ENCODE data around the gene UCMA. TPM values are rescaled to one million over a fixed set of nuclear protein-coding genes. Genes with fewer than 3 reads are reported as not detected.

UCMA gene
- total RNA-seq, 4 donors from 2014 or later: not detected

DNA sequence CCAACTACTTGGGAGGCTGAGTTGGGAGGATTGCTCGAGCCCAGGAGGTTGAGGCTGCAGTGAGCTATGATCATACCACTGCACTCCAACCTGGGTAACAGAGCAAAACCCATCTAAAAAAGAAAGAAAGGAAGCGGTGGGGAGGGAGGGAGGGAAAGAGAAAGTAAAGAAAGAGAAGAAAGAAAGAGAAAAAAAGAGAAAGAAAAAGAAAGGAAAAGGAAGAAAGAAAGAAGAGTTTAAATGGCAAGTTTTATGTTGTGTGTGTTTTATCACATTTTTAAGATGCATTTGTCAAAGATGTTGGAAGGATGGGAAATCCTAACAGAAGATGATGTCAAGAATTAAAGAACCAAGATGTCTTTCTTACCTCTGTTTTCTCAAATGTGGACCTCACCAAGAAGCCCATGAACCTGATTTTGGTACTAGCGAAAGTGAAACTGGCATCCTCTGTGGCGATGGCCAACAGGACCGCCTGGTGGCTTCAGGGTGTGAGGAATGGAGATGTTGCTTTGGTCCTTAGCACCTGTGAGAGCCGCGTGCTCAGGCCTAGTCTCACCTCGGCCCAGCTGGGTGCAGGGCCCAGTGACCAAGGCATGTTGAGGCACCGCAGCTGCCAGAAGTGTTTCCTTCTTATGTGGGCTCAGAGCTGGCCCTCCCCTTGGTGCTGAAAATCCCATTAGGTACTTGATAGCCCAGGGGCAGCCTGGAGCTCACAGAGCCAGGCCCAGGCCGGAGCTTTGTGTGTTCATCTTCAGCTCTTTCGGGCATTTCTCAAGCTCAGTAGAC is 9.8 kb downstream of the UCMA start:
- in situ Hi-C loops (cut with MboI; ENCODE audit: low pct_ligation_motif_present in 1 of 4, low pct_unique_long_range_greater_than_20kb in 1 of 4, low sequenced_read_pairs in 3 of 4): no loop called here

GRCh38 chr10:13223241-13223640 is 10.9 kb downstream of the UCMA start:
- H3K36me3 ChIP-seq: no peaks in the 10 kb centered on the region
- no peaks in the 10 kb centered on the region for H3K4me1 ChIP-seq
- no peak for DNase-seq
- WGBS, 2 donors (ENCODE audit: low coverage in 1 of 2): 80 to 93% methylated on average over 9 of the region's 9 CpGs
- no peaks in the 10 kb centered on the region for H3K27me3 ChIP-seq
- no peak overlapping the region for H3K27ac ChIP-seq
- in situ Hi-C loops (cut with MboI; ENCODE audit: low pct_ligation_motif_present in 1 of 4, low pct_unique_long_range_greater_than_20kb in 1 of 4, low sequenced_read_pairs in 3 of 4): no loop called here
- intact Hi-C loops (cut with DNase I; ENCODE audit: low total_unique reads): no loop called here
- no peak overlapping the region for H3K4me3 ChIP-seq
- no peaks in the 10 kb centered on the region for H3K9me3 ChIP-seq
- TF ChIP-seq POLR2A (IDR thresholded peaks at IDR 0.05) (no peak), POLR2AphosphoS5 (IDR thresholded peaks at IDR 0.05) (no peak), EP300 (IDR thresholded peaks at IDR 0.05; ENCODE audit: low read depth) (no peak)
- TF ChIP-seq, protein P1, sequence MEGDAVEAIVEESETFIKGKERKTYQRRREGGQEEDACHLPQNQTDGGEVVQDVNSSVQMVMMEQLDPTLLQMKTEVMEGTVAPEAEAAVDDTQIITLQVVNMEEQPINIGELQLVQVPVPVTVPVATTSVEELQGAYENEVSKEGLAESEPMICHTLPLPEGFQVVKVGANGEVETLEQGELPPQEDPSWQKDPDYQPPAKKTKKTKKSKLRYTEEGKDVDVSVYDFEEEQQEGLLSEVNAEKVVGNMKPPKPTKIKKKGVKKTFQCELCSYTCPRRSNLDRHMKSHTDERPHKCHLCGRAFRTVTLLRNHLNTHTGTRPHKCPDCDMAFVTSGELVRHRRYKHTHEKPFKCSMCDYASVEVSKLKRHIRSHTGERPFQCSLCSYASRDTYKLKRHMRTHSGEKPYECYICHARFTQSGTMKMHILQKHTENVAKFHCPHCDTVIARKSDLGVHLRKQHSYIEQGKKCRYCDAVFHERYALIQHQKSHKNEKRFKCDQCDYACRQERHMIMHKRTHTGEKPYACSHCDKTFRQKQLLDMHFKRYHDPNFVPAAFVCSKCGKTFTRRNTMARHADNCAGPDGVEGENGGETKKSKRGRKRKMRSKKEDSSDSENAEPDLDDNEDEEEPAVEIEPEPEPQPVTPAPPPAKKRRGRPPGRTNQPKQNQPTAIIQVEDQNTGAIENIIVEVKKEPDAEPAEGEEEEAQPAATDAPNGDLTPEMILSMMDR (IDR thresholded peaks at IDR 0.05): no peak

More for the DNA sequence above, 9.8 kb downstream of the UCMA start:
- WGBS, 2 donors (ENCODE audit: low coverage in 1 of 2): 84 to 85% methylated on average over 4 to 11 of the region's 11 CpGs
- Histone ChIP-seq H3K27ac (no peak overlapping the region), H3K4me1 (no peaks in the 10 kb centered on the region), H3K9me3 (no peaks in the 10 kb centered on the region), H3K4me3 (no peak overlapping the region), H3K36me3 (no peaks in the 10 kb centered on the region), H3K27me3 (no peaks in the 10 kb centered on the region)
- TF ChIP-seq POLR2AphosphoS5 (IDR thresholded peaks at IDR 0.05) (no peak), POLR2A (IDR thresholded peaks at IDR 0.05) (no peak), EP300 (IDR thresholded peaks at IDR 0.05; ENCODE audit: low read depth) (no peak)
- TF ChIP-seq, protein P1 (IDR thresholded peaks at IDR 0.05): no peak
- intact Hi-C loops (cut with DNase I; ENCODE audit: low total_unique reads): no loop called here
- no peak for DNase-seq

- WGBS, 2 donors (ENCODE audit: low coverage in 1 of 2): 95 to 100% methylated on average over 3 to 7 of the region's 7 CpGs
- TF ChIP-seq EP300 (IDR thresholded peaks at IDR 0.05; ENCODE audit: low read depth) (no peak), POLR2AphosphoS5 (IDR thresholded peaks at IDR 0.05) (no peak), POLR2A (IDR thresholded peaks at IDR 0.05) (no peak)
- TF ChIP-seq, protein P1 (IDR thresholded peaks at IDR 0.05): no peak
- Histone ChIP-seq H3K9me3 (no peaks in the 10 kb centered on the region), H3K27me3 (no peaks in the 10 kb centered on the region), H3K36me3 (no peaks in the 10 kb centered on the region), H3K4me3 (no peak overlapping the region), H3K27ac (no peak overlapping the region), H3K4me1 (no peaks in the 10 kb centered on the region)
- DNase-seq: no peak
- in situ Hi-C loops (cut with MboI; ENCODE audit: low pct_ligation_motif_present in 1 of 4, low pct_unique_long_range_greater_than_20kb in 1 of 4, low sequenced_read_pairs in 3 of 4) (no loop called here), intact Hi-C loops (cut with DNase I; ENCODE audit: low total_unique reads) (no loop called here)
Observed at GRCh38 chr10:13222566-13222965, 11.6 kb downstream of the UCMA start.

GRCh38 chr10:13222151-13222550 is 12.0 kb downstream of the UCMA start:
- DNase-seq: no peak
- 88 to 90% methylated on average over 1 to 6 of the region's 6 CpGs for WGBS, 2 donors (ENCODE audit: low coverage in 1 of 2)
- Histone ChIP-seq H3K27ac (no peak overlapping the region), H3K4me3 (no peak overlapping the region), H3K36me3 (no peaks in the 10 kb centered on the region), H3K27me3 (no peaks in the 10 kb centered on the region), H3K9me3 (no peaks in the 10 kb centered on the region), H3K4me1 (no peaks in the 10 kb centered on the region)
- intact Hi-C loops (cut with DNase I; ENCODE audit: low total_unique reads): no loop called here
- TF ChIP-seq POLR2A (IDR thresholded peaks at IDR 0.05) (no peak), EP300 (IDR thresholded peaks at IDR 0.05; ENCODE audit: low read depth) (no peak), POLR2AphosphoS5 (IDR thresholded peaks at IDR 0.05) (no peak)
- TF ChIP-seq, protein P1 (IDR thresholded peaks at IDR 0.05): no peak
- in situ Hi-C loops (cut with MboI; ENCODE audit: low pct_ligation_motif_present in 1 of 4, low pct_unique_long_range_greater_than_20kb in 1 of 4, low sequenced_read_pairs in 3 of 4): no loop called here
